Hepatic stellate cell (primary cell): Measurements from ENCODE around the gene SMCR8.
"Not testable (repeated sequence)": the region's sequence is repeated elsewhere in the genome, so short reads cannot be mapped to it uniquely, and the experiment has no call there.

Experiments used
- DNase-seq: peaks from one replicate; pipeline ENCODE4 v3.0.0; 2011; ENCODE audit warnings: low spot score

The SMCR8 gene

GRCh38 chr17:18318117-18318516 lies 3.0 kb downstream of the SMCR8 start:
- DNase-seq: no peak

GRCh38 chr17:18318771-18319450 lies 3.8 kb downstream of the SMCR8 start:
- DNase-seq: no peak

GRCh38 chr17:18319604-18320256 lies 4.6 kb downstream of the SMCR8 start:
- peak; percentile 63 for DNase-seq

GRCh38 chr17:18320301-18320700 lies 5.2 kb downstream of the SMCR8 start:
- DNase-seq: no peak

GRCh38 chr17:18321309-18321708 lies 6.2 kb downstream of the SMCR8 start:
- DNase-seq: no peak

GRCh38 chr17:18322522-18322921 lies 7.4 kb downstream of the SMCR8 start:
- DNase-seq: no peak

- peak; percentile 37 for DNase-seq
Measured at GRCh38 chr17:18323007-18323406, 7.9 kb downstream of the SMCR8 start.

- DNase-seq: no peak
Measured at GRCh38 chr17:18323507-18324139, 8.5 kb downstream of the SMCR8 start.

GRCh38 chr17:18324140-18325050 lies 9.3 kb downstream of the SMCR8 start:
- no peak for DNase-seq

- no peak for DNase-seq
Measured at GRCh38 chr17:18326039-18326438, 10.9 kb downstream of the SMCR8 start.

GRCh38 chr17:18326572-18326971 lies 11.5 kb downstream of the SMCR8 start:
- no peak for DNase-seq

GRCh38 chr17:18327093-18327492 lies 12.0 kb downstream of the SMCR8 start:
- DNase-seq: no peak

GRCh38 chr17:18327556-18327955 lies 12.5 kb downstream of the SMCR8 start:
- no peak for DNase-seq

- DNase-seq: no peak
Measured at GRCh38 chr17:18328643-18329204, 13.6 kb downstream of the SMCR8 start.

- no peak for DNase-seq
Measured at GRCh38 chr17:18331879-18332278, 16.8 kb downstream of the SMCR8 start.

GRCh38 chr17:18332909-18333489 lies 17.9 kb downstream of the SMCR8 start:
- no peak for DNase-seq

- DNase-seq: not testable (repeated sequence)
Measured at GRCh38 chr17:18338158-18338557, 23.1 kb downstream of the SMCR8 start.

- no peak for DNase-seq
Measured at GRCh38 chr17:18339933-18340332, 24.8 kb downstream of the SMCR8 start.

- DNase-seq: no peak
Measured at GRCh38 chr17:18344021-18344420, 28.9 kb downstream of the SMCR8 start.

- DNase-seq: no peak
Measured at GRCh38 chr17:18353541-18353940, 38.4 kb downstream of the SMCR8 start.

- no peak for DNase-seq
Measured at GRCh38 chr17:18356624-18357023, 41.5 kb downstream of the SMCR8 start.

- DNase-seq: no peak
Measured at GRCh38 chr17:18360518-18360917, 45.4 kb downstream of the SMCR8 start.
